Neuronal stem cell (in vitro differentiated cells): ENCODE results near the gene RBMS3.

Experiments used
- DNase-seq: peaks from one replicate; pipeline ENCODE4 v3.0.0-alpha.2; 2013; ENCODE audit warnings: low spot score
- H2AFZ ChIP-seq: one replicate; pipeline ENCODE4 v1.6.1; 2013; ENCODE audit warnings: mild to moderate bottlenecking, low read length, inconsistent platforms
- H2AK5ac ChIP-seq: 2 replicates; pipeline ENCODE4 v1.6.1; 2013; ENCODE audit warnings: low read depth, mild to moderate bottlenecking, inconsistent platforms, low read length, moderate library complexity, mixed read lengths
- H2BK120ac ChIP-seq: 2 replicates; pipeline ENCODE4 v1.6.1; 2013; ENCODE audit warnings: low read depth, mild to moderate bottlenecking, inconsistent platforms, low read length, moderate library complexity, mixed read lengths
- H2BK12ac ChIP-seq: one replicate; pipeline ENCODE4 v1.6.1; 2013; ENCODE audit warnings: low read length, inconsistent platforms
- H2BK15ac ChIP-seq: 2 replicates; pipeline ENCODE4 v1.6.1; 2013; ENCODE audit warnings: mild to moderate bottlenecking, low read length, inconsistent platforms, mixed read lengths
- H2BK5ac ChIP-seq: one replicate; pipeline ENCODE4 v1.6.1; 2013; ENCODE audit warnings: inconsistent platforms, mild to moderate bottlenecking, low read length, moderate library complexity
- H3K14ac ChIP-seq: one replicate; pipeline ENCODE4 v1.6.1; 2013; ENCODE audit warnings: low read length, inconsistent platforms
- H3K18ac ChIP-seq: 2 replicates; pipeline ENCODE4 v1.6.1; 2013; ENCODE audit warnings: low read length, inconsistent platforms
- H3K23ac ChIP-seq: 2 replicates; pipeline ENCODE4 v1.6.1; 2013; ENCODE audit warnings: low read depth, mild to moderate bottlenecking, mixed read lengths, low read length, inconsistent platforms; ENCODE audit not compliant: poor library complexity
- H3K27ac ChIP-seq: replicated peaks from 3 replicates; pipeline ENCODE4 v1.5.1; 2013; ENCODE audit warnings: low read length, inconsistent platforms
- H3K27me3 ChIP-seq, 3 experiments: 2 replicates each; pipeline ENCODE4 v1.6.1; 2013; ENCODE audit warnings: low read length in 3 of 3, mild to moderate bottlenecking in 2 of 3, inconsistent platforms in 1 of 3, low read depth in 1 of 3, mixed read lengths in 1 of 3, moderate library complexity in 1 of 3; ENCODE audit not compliant: control insufficient read depth in 3 of 3, insufficient read depth in 3 of 3
- H3K36me3 ChIP-seq, 2 donors: replicated peaks in 1 of 2; 2 replicates each; pipeline ENCODE4 v1.6.1; 2013; ENCODE audit warnings: low read length in 2 of 2; ENCODE audit not compliant: control insufficient read depth in 2 of 2, insufficient read depth in 2 of 2
- H3K4ac ChIP-seq: 2 replicates; pipeline ENCODE4 v1.6.1; 2013; ENCODE audit warnings: inconsistent platforms, mild to moderate bottlenecking, low read length, moderate library complexity
- H3K4me1 ChIP-seq, 2 donors: 1 replicate in 1 of 2; 2 replicates in 1 of 2; pipeline ENCODE4 v1.6.1; 2013; ENCODE audit warnings: low read length in 2 of 2, low read depth in 1 of 2; ENCODE audit not compliant: control insufficient read depth in 2 of 2, insufficient read depth in 1 of 2
- H3K4me2 ChIP-seq: one replicate; pipeline ENCODE4 v1.6.1; 2013; ENCODE audit warnings: mild to moderate bottlenecking, low read length, inconsistent platforms; ENCODE audit not compliant: insufficient read depth, poor library complexity, severe bottlenecking
- H3K4me3 ChIP-seq, 2 donors: 2 replicates each; pipeline ENCODE4 v1.5.1; 2013; ENCODE audit warnings: low read length in 2 of 2, mild to moderate bottlenecking in 2 of 2, inconsistent platforms in 1 of 2, moderate library complexity in 1 of 2
- H3K79me1 ChIP-seq: one replicate; pipeline ENCODE4 v1.6.1; 2013; ENCODE audit warnings: low read depth, mild to moderate bottlenecking, inconsistent platforms, low read length, moderate library complexity
- H3K9ac ChIP-seq: one replicate; pipeline ENCODE4 v1.6.1; 2013; ENCODE audit warnings: mild to moderate bottlenecking, low read depth, low read length, inconsistent platforms; ENCODE audit not compliant: poor library complexity
- H3K9me3 ChIP-seq, 2 donors: replicated peaks in 1 of 2; 2 replicates each; pipeline versions ENCODE3 to v1.6.1; 2013; ENCODE audit warnings: low read length in 2 of 2, mild to moderate bottlenecking in 2 of 2, inconsistent platforms in 1 of 2, low read depth in 1 of 2, mixed read lengths in 1 of 2, moderate library complexity in 1 of 2; ENCODE audit not compliant: control insufficient read depth in 2 of 2, insufficient read depth in 1 of 2
- H4K8ac ChIP-seq: one replicate; pipeline ENCODE4 v1.6.1; 2013; ENCODE audit warnings: low read depth, mild to moderate bottlenecking, inconsistent platforms, low read length, moderate library complexity
- H4K91ac ChIP-seq: one replicate; pipeline ENCODE4 v1.6.1; 2013; ENCODE audit warnings: low read length, low read depth, mild to moderate bottlenecking, inconsistent platforms; ENCODE audit not compliant: poor library complexity
- WGBS, 2 donors: extraction: QIAGEN DNeasy Blood & Tissue Kit; methylation state at CpG; one replicate each; pipeline ENCODE4 v1.1.7; 2013; ENCODE audit warnings: missing lambda C conversion rate in 2 of 2, mixed read lengths in 1 of 2; ENCODE audit not compliant: insufficient read length in 2 of 2, insufficient replicate concordance in 1 of 2; ENCODE audit errors: extremely low coverage in 2 of 2; 5-methylcytosine and 5-hydroxymethylcytosine counted together

The RBMS3 gene

DNA sequence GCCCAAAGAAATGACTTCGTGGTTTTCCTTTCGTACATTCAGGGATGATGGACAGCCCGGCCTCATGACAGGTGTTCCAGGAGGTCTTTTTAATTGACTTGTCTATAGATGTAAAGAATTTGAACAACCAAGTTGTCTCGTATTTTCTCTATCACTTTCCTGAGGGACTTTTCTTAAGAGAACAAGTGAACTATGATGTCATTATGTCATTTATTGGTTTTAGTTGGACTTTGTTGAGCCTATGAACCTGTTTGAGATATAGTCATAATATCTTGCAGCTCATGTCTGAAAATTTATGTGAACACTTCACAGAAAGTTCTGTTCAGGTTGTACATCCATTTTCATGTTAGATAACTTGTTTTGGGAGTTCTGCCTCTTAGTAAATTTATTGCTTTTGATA, 89.2 kb downstream of the RBMS3 start:
- no CpG with 5 or more reads among the region's 4 CpGs for WGBS, 2 donors
- Histone ChIP-seq H3K79me1 (no peaks in the 10 kb centered on the region), H3K4ac (no peak overlapping the region), H3K9ac (no peak overlapping the region), H2AK5ac (no peak overlapping the region), H4K8ac (no peak overlapping the region), H3K4me1 (no peaks in the 10 kb centered on the region), H2BK120ac (no peak overlapping the region), H2BK5ac (no peak overlapping the region), H2BK15ac (no peak overlapping the region), H3K27ac (no peak overlapping the region), H3K18ac (no peak overlapping the region), H3K27me3 (no peaks in the 10 kb centered on the region), H3K4me2 (no peak overlapping the region), H2BK12ac (no peak overlapping the region), H3K4me3 (no peak overlapping the region), H2AFZ (no peak overlapping the region), H3K9me3 (no peaks in the 10 kb centered on the region), H4K91ac (no peak overlapping the region), H3K36me3 (no peaks in the 10 kb centered on the region), H3K23ac (no peak overlapping the region), H3K14ac (no peak overlapping the region)
- DNase-seq: no peak

DNA sequence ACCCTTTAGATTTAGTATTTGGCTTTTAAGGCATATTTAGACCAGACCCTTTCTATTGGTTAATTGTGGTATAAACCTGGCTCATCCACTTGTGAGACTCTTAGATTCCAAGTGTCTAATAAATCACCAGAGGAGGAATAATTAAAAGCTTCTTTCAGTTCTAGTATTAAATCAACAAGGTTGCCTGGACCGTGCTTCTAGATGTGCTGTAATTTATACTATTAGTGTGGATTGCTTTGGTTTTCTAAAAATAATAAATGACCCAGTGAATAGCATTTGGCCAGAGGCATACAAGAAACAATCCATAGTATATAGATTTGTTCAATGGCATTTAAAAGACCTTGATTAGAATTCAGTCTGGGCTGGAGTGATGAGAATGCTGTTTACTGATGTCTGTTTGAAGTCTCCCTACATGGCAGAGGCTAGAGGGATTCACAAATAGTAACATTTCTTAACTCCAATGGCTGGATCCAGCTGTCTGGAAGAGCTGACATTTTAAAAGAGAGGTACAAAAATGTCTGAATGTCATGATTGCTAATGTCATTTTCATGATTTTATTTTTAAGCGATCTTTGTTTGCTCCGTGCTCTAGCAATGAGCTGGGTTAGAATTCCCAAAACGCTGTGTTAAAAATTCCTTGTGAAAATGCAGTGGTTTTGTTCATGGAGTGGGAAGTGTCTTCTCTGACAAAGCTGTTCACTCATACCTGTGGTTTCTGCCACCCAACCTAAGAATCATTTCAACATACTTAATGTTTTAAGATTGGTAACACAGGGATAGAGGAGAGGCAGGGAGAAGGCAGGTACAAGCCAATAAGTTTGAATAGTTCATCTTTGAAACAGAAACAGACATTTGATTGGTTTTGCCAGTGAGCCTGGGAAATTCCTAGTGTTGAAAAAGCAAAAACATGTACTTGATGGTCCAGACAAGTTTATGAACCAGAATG, 89.9 kb downstream of the RBMS3 start:
- H2AK5ac ChIP-seq: no peak overlapping the region
- no peak for DNase-seq
- H2BK15ac ChIP-seq: no peak overlapping the region
- H3K4me1 ChIP-seq: no peaks in the 10 kb centered on the region
- no CpG with 5 or more reads among the region's 4 CpGs for WGBS, 2 donors
- no peak overlapping the region for H2BK120ac ChIP-seq
- no peak overlapping the region for H4K8ac ChIP-seq
- H3K23ac ChIP-seq: no peak overlapping the region
- no peak overlapping the region for H2AFZ ChIP-seq
- no peak overlapping the region for H3K4ac ChIP-seq
- no peak overlapping the region for H3K4me3 ChIP-seq
- H3K9ac ChIP-seq: no peak overlapping the region
- no peak overlapping the region for H3K18ac ChIP-seq
- no peak overlapping the region for H3K27ac ChIP-seq
- no peaks in the 10 kb centered on the region for H3K27me3 ChIP-seq
- no peaks in the 10 kb centered on the region for H3K79me1 ChIP-seq
- no peaks in the 10 kb centered on the region for H3K36me3 ChIP-seq
- no peaks in the 10 kb centered on the region for H3K9me3 ChIP-seq
- no peak overlapping the region for H2BK5ac ChIP-seq
- no peak overlapping the region for H3K14ac ChIP-seq
- H4K91ac ChIP-seq: no peak overlapping the region
- H3K4me2 ChIP-seq: no peak overlapping the region
- H2BK12ac ChIP-seq: no peak overlapping the region

DNA sequence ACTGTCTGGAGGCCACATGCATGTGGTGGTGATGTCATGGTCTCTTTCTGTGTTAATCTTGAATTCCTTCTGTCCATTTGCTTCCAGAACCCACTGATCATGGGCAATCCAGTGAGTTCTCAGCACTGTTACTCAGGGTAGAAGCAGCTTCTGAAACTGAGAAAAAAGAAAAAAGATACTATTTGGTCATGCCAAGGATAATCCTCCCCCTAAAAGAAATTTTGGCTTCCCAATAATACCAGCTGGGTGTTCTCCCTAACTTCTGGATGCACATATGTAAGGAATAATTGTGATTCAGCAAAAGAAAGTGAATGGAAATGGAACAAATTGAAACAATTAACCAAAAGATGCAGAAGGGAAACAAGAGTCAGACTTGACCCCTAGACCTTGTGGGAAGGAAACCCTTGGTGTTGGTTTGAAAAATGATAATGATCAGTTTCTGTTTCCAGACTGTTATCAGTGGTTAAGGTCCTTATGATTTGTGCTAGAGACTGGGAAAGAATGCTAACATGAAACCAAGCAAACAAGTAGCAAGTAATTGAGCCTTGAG, 92.3 kb downstream of the RBMS3 start:
- Histone ChIP-seq H3K4me3 (no peak overlapping the region), H3K4me1 (no peaks in the 10 kb centered on the region), H2BK15ac (no peak overlapping the region), H4K8ac (no peak overlapping the region), H3K36me3 (no peaks in the 10 kb centered on the region), H3K9ac (no peak overlapping the region), H3K27ac (no peak overlapping the region), H3K18ac (no peak overlapping the region), H3K4me2 (no peak overlapping the region), H2AK5ac (no peak overlapping the region), H2BK120ac (no peak overlapping the region), H3K79me1 (no peaks in the 10 kb centered on the region), H3K9me3 (no peaks in the 10 kb centered on the region), H2BK12ac (no peak overlapping the region), H2BK5ac (no peak overlapping the region), H4K91ac (no peak overlapping the region), H3K14ac (no peak overlapping the region), H3K23ac (no peak overlapping the region), H3K4ac (no peak overlapping the region), H3K27me3 (no peaks in the 10 kb centered on the region), H2AFZ (no peak overlapping the region)
- no peak for DNase-seq

DNA sequence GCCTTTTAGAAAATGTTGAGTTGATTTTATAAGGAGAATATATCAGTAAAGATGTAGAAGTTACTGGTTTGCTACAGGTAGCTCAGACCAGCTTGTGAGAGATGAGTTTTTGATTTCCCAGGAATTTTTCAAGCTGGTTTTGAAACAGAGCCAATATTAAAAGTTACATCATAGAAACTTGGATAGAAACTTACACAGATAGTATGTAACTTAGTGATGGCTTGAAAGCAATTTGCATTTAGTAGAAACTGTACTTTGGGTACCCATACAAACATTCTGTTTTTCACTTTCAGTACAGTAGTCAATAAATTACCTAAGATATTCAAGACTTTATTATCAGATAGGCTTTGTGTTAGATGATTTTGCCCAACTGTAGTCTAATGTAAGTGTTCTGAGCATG, 93.4 kb downstream of the RBMS3 start:
- Histone ChIP-seq H3K9me3 (no peaks in the 10 kb centered on the region), H3K4me1 (no peaks in the 10 kb centered on the region), H3K4me3 (no peak overlapping the region), H3K4ac (no peak overlapping the region), H3K4me2 (no peak overlapping the region), H3K9ac (no peak overlapping the region), H4K8ac (no peak overlapping the region), H2BK120ac (no peak overlapping the region), H2AFZ (no peak overlapping the region), H2BK5ac (no peak overlapping the region), H2BK15ac (no peak overlapping the region), H2BK12ac (no peak overlapping the region), H3K27ac (no peak overlapping the region), H3K79me1 (no peaks in the 10 kb centered on the region), H3K18ac (no peak overlapping the region), H3K36me3 (no peaks in the 10 kb centered on the region), H3K14ac (no peak overlapping the region), H4K91ac (no peak overlapping the region), H3K27me3 (no peaks in the 10 kb centered on the region), H2AK5ac (no peak overlapping the region), H3K23ac (no peak overlapping the region)
- DNase-seq: no peak
